ENCODE results near the gene PCYT1B.

Gene PCYT1B

DNA sequence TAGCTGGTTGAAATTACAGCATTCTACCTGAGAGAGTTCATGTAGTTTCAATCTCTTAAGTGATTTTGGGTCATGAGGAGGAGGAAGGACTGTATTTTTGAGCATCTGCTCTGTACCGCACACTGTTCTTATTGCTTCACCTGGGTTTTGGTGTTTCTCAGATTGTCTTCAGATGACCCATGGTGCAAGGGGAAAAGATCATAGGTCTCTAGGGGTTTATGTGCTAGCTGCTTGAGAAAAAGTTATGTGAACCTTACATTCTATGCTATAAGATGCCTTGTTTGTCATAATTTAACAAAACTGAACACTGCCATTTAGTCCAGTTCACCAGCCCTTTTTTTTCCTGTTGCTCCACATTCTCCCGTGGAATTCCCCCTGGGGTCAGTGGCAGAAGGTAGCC, 121.7 kb downstream of the PCYT1B start:
- DNase-seq (ENCODE audit: low spot score), result no peak

DNA sequence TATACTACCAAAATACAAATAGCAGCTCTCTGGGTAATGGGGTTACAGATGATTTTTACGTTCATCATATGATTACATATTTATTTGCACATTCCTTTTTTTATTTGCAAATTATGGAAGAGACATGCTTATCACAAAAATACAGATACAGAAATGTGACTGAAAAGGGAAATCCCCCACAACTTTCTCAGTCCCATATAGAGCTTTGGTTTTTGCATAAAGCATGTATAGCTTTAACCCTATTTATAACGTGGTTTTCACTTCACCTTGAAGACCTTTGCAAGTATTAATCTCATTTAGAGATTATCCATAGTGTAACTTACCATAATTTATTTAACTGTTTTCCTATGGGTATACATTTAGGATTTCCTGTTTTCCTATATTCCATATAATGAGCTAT, 126.7 kb downstream of the PCYT1B start:
- DNase-seq (ENCODE audit: low spot score), result no peak

DNA sequence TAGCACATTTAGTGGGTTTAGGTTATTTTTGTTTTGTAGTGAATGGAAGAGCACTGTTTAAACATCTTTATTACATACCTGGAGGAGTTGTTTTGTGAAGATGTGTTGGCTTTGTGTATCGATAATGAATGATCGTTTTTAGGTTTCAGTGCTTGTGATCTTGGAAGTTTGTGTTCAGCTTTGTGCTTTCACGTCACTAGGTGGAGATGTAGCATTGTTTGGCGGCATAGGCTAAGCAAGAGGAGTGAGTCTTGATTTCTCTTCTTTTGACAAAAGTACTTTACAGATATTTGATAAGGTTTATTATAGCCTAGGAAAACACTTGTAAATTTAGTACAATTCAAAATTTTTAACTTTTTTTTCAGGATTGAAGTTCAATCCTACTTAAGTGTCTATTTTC, 131.7 kb downstream of the PCYT1B start:
- no peak for DNase-seq (ENCODE audit: low spot score)

DNA sequence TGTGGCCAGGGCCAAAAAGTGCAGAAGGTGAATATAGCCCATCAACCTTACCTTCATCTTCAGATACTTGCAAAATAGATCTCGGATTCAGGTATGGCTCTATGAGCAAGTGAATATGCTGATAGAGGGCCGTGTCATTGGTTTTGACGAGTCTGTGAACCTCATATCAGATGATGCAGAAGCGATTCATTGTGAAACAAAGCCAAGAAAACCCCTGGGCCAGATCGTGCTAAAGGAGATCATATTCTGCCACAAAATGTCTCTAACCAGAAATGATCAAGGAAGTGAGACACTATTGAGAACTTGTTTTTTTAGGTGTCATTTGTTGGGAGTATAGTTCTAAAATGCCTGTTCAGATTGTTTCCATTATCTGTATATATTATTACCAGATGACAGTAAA, 133.7 kb downstream of the PCYT1B start:
- DNase-seq (ENCODE audit: low spot score), result no peak

DNA sequence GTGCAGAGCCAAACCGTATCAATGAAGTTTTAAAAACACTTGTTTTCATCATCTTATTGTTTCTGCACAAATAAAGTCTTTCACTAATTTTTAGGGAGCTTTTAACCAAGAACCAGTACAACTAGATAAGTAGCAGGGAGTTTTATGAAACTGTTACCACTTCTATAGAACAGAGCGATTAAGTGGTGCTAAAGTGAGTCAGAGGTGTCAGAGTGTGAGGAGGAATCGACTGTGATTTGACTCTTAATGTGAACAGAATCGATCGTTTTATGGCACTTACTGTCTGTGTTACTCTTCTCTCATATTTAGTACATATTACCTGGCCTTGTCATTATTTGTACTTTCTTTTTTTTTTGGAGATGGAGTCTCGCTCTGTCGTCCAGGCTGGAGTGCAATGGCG, 138.8 kb downstream of the PCYT1B start:
- DNase-seq (ENCODE audit: low spot score), result no peak
